ENCODE data around the gene TIMD4. TPM values are rescaled to one million over a fixed set of nuclear protein-coding genes. Genes with fewer than 3 reads are reported as not detected.

The TIMD4 gene
- total RNA-seq, 1 donor from 2014 or later = not detected

DNA sequence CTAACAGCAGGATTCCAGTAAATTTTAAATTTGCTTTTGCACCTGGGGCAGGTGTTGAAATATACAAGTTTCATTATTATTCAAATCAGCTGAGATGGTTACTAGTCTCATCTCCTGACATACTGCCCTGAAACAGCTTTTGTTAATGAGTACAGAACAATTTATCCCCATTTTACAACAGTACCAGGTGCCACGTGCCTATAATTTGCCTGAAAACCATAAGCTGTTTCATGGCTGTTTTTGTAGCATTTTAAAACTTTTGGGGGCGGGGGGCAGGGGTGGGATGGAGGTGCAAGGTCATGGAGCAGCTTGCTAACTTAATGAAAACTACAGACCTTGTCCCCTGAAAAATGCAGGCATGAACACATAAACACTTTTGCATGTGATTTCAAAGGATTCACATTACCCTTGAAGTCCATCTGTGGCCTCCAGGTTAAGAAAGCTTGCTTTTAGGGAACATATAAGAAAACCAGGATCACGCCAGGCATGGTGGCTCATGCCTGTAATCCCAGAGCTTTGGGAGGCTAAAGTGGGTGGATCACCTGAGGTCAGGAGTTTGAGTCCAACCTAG lies 42.1 kb downstream of the TIMD4 start:
- DNase-seq = no peak

GRCh38 chr5:156920042-156920860 lies 42.8 kb downstream of the TIMD4 start:
- no peak for DNase-seq

GRCh38 chr5:156918311-156918845 lies 44.6 kb downstream of the TIMD4 start:
- DNase-seq = no peak

DNA sequence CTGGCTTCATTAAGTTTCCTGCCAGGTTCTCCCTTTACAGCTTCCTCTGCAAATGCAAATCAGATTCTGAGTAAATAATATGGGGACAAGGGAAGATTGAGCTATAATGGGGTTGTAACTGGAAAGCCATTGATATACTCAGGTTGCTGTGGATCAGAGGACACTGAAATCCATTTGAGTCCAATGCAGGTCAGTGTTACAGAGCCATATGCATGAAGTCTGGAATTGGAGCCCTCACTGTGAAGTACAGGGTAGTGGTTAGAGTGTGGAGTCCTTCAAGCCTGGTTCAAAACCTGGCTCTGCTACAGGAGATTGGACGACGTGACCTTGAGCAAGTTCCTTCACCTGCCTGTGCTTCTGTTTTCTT lies 48.7 kb downstream of the TIMD4 start:
- no peak for DNase-seq

DNA sequence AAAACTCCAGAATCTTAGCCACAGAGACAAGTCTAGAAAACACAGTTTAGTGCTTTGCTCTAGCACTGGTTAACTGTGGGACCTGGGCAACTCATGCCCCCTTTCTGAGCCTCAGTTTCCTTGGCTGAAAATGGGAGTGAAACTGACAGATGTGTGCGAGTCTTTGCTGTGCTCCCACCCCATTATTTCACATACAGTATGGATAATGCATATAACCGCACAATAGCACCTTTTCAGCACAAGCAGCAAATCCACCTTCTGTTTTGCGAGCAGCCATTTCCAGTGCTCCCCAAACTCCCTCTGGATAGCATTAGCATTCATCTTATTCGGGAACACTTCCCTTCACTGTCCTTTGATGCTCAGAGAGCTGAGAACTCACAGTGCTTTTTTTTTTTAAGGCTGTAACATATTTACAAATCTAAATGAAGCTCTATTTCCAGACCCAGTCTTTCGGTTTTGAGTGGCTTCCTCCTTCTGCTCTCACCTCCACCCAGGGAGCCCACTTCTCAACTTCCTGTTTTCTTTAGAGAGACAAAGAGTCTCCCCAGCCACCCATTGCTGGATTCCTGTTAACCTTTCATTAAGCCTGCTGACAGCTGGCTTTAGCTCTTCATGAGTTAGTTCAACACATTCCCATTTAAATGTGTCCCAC lies 49.2 kb downstream of the TIMD4 start:
- no peak for DNase-seq

DNA sequence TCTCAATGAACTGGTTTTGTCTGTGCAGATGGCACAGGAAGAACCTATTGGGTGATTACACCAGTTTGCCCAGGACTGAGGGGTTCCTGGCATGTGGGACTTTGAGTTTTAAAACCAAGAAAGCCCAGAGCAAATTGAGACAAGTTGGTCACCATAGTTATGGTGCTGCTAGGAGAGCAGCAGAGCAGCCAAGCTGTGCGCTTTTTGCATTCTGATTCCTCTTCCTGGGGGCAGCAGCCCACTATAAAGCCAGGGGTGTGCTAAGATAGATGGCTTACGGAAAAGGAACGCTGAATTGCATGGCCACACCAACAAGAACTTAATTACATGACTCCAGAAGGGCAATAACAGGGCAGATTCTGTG lies 49.7 kb downstream of the TIMD4 start:
- DNase-seq = no peak

DNA sequence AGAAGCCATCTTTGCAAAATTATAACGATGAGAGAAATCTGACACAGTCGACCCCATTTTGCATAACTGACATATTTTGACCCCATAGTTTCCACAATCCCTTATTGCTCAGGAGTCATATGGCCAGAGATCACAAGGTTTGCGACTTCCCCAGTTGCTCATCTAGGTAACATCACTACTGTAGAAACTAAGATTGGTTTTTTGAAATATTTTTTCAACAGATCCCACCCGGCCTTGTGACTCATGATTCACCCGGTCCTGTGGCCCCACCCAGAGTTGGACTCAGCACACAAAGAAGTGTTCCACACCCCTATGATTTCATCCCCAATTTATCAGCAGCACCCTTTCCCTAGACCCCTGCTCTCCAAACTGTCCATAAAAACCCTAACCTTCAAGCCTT lies 50.2 kb downstream of the TIMD4 start:
- no peak for DNase-seq

- DNase-seq = no peak
Observed at GRCh38 chr5:156909180-156909579, 53.8 kb downstream of the TIMD4 start.

DNA sequence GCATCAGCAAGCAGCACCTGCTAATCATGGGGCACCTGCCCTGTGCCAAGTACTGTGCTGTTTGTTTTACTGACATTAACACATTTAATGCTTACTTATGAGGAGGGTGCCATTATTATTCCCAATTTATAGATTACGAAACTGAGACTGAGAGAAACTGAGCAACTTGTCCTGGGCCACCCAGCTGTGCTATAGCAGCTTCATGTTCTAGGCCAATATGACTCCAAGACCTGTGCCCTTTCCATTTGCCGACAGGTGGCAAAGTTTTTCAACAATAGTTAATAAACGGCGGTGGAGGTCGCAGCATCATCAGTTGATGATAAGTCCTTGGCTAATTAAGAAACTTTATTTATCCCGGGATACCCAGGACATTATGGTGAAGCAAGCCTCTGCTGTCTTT lies 55.4 kb downstream of the TIMD4 start:
- DNase-seq = no peak

DNA sequence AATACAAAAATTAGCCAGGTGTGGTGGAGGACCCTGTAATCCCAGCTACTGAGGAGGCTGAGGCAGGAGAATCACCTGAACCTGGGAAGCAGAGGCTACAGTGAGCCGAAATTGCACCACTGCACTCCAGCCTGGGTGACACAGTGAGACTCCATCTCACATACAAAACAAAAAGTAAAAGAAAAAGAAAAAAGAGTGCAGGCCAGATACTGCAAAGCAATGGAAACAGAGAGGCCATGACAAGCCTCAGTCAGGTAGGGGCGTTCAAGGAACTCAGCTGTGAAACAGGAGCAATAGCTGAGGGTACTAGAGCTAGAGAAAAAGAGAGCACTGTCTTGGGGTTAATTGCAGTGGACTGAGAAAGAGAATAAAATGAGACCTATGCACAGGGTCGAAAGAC lies 56.2 kb downstream of the TIMD4 start:
- no peak for DNase-seq

DNA sequence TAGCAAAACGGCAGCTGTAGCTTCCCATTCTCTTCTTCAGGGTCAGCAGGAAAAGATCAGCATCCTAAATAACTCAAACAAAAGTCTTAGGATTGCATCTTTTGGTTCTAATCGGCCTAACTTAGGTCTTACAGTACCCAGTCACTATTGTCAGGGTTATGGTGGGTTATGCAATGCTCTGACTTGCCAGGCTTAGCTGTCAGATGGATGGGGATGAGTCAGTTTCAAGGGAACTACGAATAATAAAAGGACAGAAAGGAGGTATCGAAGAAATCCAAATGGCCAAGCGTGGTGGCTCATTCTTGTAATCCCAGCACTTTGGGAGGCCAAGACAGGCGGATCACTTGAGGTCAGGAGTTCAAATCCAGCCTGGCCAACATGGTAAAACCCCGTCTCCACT lies 66.5 kb downstream of the TIMD4 start:
- DNase-seq = no peak

DNA sequence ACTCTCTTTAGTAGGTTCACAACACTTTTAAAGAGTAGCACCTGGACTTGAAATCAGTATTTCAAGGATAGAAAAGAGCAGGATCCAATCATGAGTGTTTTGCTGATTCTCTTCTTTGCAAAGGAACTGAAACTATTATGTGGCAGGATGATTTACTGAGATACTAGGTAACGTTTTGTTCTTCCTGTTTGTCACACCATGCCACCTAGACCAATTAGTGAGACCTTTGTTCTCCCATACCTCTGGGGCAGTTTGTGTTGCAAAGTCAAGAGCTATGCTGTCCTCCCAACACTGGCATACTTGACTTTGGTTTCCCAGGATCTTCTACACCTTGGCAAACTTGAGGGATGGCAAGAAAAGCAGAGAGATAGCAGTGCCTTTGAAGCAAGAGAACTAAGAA lies 69.5 kb downstream of the TIMD4 start:
- DNase-seq = no peak

DNA sequence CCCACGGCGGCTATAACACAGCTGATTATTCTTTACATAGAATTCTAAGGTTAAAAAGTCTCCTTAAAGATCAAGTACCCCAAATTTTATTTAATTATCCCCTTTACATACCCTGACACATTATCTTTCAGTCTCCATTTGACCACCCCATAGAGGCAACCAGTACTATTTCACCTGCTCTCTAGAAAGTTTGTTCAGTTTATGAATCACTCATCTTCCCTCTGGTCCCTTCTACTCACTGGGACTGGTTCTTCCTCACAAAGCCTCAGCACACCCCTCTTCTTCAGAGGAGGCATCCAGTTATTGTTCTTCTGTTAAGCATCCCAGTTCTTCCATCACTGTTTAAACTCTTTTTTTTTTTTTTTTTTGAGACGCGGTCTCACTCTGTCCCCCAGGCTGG lies 70.2 kb downstream of the TIMD4 start:
- DNase-seq = no peak

DNA sequence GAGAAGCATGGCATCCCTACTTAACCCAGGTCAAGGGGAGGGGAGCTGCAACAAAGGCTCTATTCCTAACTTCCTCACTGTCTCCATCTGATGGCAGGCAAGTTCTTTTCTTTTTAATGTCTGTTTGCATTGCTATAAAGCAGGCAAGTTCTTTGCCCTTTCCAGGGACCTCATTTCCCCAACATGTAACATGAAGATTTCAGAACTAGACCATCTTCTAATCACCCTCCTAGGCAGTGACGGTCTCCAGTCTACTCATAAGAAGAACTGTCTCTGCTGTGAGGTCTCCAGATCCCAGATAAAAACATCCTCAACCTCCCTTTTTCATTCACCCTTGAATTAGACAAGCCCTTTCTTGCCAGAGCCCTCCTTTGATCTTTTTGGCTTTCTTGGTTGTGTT lies 70.8 kb downstream of the TIMD4 start:
- DNase-seq = no peak

- no peak for DNase-seq
Observed at GRCh38 chr5:156888520-156888919, 74.5 kb downstream of the TIMD4 start.

DNA sequence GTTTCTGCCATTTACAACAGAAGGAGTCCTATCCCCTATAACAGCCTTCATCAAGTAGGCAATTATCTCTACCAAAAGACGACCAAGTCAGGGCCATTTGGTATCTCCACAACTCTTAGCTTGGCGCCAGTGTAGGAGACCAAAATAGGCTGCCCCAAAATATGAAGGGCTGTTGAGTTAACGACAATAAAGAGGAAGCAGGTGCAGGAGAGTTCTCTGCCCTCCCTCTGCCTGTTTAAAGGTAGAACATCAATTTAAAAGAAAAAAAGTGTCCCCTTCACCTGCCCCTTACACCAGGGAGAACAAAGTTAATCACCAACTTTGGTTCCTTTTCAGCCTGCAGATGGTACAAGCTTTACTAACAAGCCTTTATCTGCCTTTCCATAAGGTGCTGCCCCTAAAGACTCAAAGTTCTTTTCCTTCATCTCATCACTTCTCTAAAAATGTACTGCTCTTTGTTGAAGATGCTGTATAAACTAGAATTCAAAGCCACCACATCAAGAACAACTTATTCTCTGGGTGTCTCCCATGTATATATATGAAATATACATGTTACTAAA lies 79.6 kb downstream of the TIMD4 start:
- no peak for DNase-seq

DNA sequence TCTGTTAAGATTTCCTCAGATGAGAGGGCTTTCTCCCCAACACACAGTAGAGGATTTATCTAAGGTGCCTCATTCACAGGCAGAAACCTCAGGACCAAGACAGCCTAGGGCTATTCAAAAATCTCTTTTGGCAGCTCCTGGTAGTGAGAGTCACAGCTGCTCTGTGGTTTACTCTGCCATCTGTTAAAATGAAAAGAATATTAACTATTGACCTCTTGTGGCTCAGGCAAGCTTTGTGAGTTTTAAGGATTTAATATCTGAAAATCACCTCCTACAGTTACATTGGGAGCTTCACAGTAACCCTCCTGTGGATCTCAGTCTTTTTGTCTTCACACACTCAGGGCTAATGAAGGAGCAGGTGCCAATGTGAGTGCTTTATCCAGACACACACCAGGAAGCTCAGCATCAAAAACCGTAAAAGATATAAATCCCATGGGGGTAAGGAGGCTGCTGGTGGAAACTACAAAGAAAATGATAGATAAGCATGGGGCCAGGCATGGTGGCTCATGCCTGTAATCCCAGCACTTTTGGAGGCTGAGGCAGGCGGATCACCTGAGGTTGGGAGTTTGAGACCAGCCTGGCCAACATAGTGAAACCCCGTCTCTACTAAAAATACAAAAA lies 83.3 kb downstream of the TIMD4 start:
- no peak for DNase-seq

DNA sequence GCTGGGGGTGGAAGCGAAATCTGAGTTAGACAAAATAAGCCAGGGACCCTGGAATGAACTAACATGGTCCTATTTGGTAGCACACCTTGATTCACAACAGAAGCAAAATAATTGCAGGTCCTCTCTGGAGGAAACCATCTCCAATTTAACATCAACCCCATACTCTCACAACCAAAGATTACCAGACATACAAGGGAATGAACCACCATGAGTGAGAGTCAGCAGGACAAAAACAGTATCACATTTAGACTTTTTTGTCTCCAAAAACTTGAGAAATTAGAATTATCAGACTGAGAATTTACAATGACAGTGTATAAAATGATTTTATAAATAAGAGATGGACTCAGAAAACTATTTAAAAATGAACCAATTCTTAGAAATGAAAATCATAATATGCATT lies 91.8 kb downstream of the TIMD4 start:
- no peak for DNase-seq

DNA sequence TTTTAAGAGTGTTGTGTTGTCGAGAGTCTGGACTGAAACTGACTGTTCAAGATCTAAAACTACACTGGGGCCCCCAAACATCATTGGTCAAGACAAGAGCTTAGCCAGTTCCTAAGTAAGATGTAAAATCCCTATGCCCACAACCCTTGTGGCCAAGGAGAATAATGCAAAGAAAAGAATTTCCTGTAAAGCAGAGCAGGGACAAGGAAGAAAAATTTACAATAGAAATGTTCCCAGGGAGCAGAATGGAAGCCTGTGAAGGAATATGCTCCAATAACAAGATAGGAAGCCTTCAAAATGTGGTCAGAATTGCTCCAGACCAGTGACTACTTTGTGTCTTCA lies 92.6 kb downstream of the TIMD4 start:
- no peak for DNase-seq
